IMR-90 (cell line): ENCODE measurements around the gene COL5A1. TPM values are rescaled to one million over a fixed set of nuclear protein-coding genes. Genes with fewer than 3 reads are reported as not detected.

Experiments used
- ATAC-seq: fragments of 200-7000 bp; cut with Tn5 transposase; 2 replicates; pipeline ENCODE4 v1.9.1; 2020; ENCODE audit warnings: low read depth, mild to moderate bottlenecking, moderate library complexity
- BruUV-seq: library from RNA; stranded (reverse); fragments of 400-500 nt; replicated peaks from 2 replicates; lab custom pipeline; 2021; lab: Mats Ljungman, UMichigan
- CTCF ChIA-PET: fragments of 300-600 bp; formaldehyde crosslinking; extraction: SDS; loops from one replicate; lab custom pipeline; 2021; ENCODE audit warnings: antibody characterized with exemption; lab: Yijun Ruan, JAX
- POLR2A ChIA-PET: fragments of 300-600 bp; sonication (Branson Sonifier 250); formaldehyde crosslinking; loops from one replicate; lab custom pipeline; 2022; ENCODE audit warnings: antibody characterized with exemption; ENCODE audit not compliant: unreplicated experiment; lab: Charles Lee
- DNase-seq: peaks from one replicate; pipeline ENCODE4 v3.0.0; 2013
- H2AFZ ChIP-seq: replicated peaks from 2 replicates; pipeline ENCODE3; 2013; ENCODE audit warnings: low read length, mild to moderate bottlenecking; ENCODE audit not compliant: poor library complexity
- H2AK5ac ChIP-seq: 2 replicates; pipeline ENCODE4 v1.6.1; 2013; ENCODE audit warnings: low read depth, low read length, inconsistent platforms
- H2AK9ac ChIP-seq: replicated peaks from 2 replicates; pipeline ENCODE3; 2013; ENCODE audit warnings: mild to moderate bottlenecking, low read depth, low read length, moderate library complexity; ENCODE audit not compliant: poor library complexity
- H2BK120ac ChIP-seq: 2 replicates; pipeline ENCODE4 v1.6.1; 2013; ENCODE audit warnings: low read depth, low read length, inconsistent platforms
- H2BK15ac ChIP-seq: 3 replicates; pipeline ENCODE4 v1.6.1; 2013; ENCODE audit warnings: low read depth, low read length, inconsistent platforms
- H2BK20ac ChIP-seq: 2 replicates; pipeline ENCODE4 v1.6.1; 2013; ENCODE audit warnings: low read depth, mild to moderate bottlenecking, inconsistent platforms, low read length, moderate library complexity
- H2BK5ac ChIP-seq: 2 replicates; pipeline ENCODE4 v1.6.1; 2013; ENCODE audit warnings: mild to moderate bottlenecking, low read depth, low read length, inconsistent platforms; ENCODE audit not compliant: poor library complexity, severe bottlenecking
- H3K14ac ChIP-seq: replicated peaks from 2 replicates; pipeline ENCODE4 v1.6.1; 2013; ENCODE audit warnings: low read depth, low read length, inconsistent platforms
- H3K18ac ChIP-seq: 2 replicates; pipeline ENCODE4 v1.6.1; 2013; ENCODE audit warnings: low read depth, low read length, control low read depth
- H3K23ac ChIP-seq: 2 replicates; pipeline ENCODE4 v1.6.1; 2013; ENCODE audit warnings: low read depth, low read length, inconsistent platforms
- H3K27ac ChIP-seq: 2 replicates; pipeline ENCODE4 v1.5.1; 2013; ENCODE audit warnings: mild to moderate bottlenecking, control low read depth, low read length; ENCODE audit not compliant: insufficient read depth
- H3K27me3 ChIP-seq: 2 replicates; pipeline ENCODE4 v1.6.1; 2013; ENCODE audit warnings: low read length; ENCODE audit not compliant: control insufficient read depth, insufficient read depth
- H3K36me3 ChIP-seq: 2 replicates; pipeline ENCODE4 v1.6.1; 2013; ENCODE audit warnings: low read length, mixed read lengths; ENCODE audit not compliant: control insufficient read depth, insufficient read depth
- H3K4ac ChIP-seq: 2 replicates; pipeline ENCODE4 v1.6.1; 2013; ENCODE audit warnings: low read depth, low read length, inconsistent platforms
- H3K4me1 ChIP-seq: 2 replicates; pipeline ENCODE4 v1.6.1; 2013; ENCODE audit warnings: low read length, mixed read lengths; ENCODE audit not compliant: control insufficient read depth, insufficient read depth
- H3K4me2 ChIP-seq: 2 replicates; pipeline ENCODE4 v1.6.1; 2013; ENCODE audit warnings: low read depth, mild to moderate bottlenecking, control low read depth, low read length, moderate library complexity
- H3K4me3 ChIP-seq: 2 replicates; pipeline ENCODE4 v1.5.1; 2013; ENCODE audit warnings: low read depth, mild to moderate bottlenecking, control low read depth, low read length, moderate library complexity; ENCODE audit not compliant: insufficient read depth
- H3K56ac ChIP-seq: 2 replicates; pipeline ENCODE4 v1.6.1; 2013; ENCODE audit warnings: low read length, inconsistent platforms; ENCODE audit not compliant: insufficient read depth; ENCODE audit errors: extremely low read depth
- H3K79me1 ChIP-seq, 2 experiments: 2 replicates each; pipeline ENCODE4 v1.6.1; 2013; ENCODE audit warnings: low read length in 2 of 2, inconsistent platforms in 1 of 2, low read depth in 1 of 2
- H3K9ac ChIP-seq: 2 replicates; pipeline ENCODE4 v1.6.1; 2013; ENCODE audit warnings: low read depth, low read length, control low read depth
- H3K9me1 ChIP-seq: 2 replicates; pipeline ENCODE4 v1.6.1; 2013; ENCODE audit warnings: low read length, inconsistent platforms; ENCODE audit not compliant: insufficient read depth
- H3K9me3 ChIP-seq: 2 replicates; pipeline ENCODE4 v1.6.1; 2013; ENCODE audit warnings: low read length; ENCODE audit not compliant: control insufficient read depth, insufficient read depth
- H4K20me1 ChIP-seq: 2 replicates; pipeline ENCODE4 v1.6.1; 2013; ENCODE audit warnings: low read length, inconsistent platforms; ENCODE audit not compliant: insufficient read depth
- H4K5ac ChIP-seq: 2 replicates; pipeline ENCODE4 v1.6.1; 2013; ENCODE audit warnings: mild to moderate bottlenecking, low read depth, low read length, control low read depth
- H4K8ac ChIP-seq, 2 experiments: 2 replicates each; pipeline ENCODE4 v1.6.1; 2013; ENCODE audit warnings: low read depth in 2 of 2, low read length in 2 of 2, control low read depth in 1 of 2, inconsistent platforms in 1 of 2
- H4K91ac ChIP-seq: 2 replicates; pipeline ENCODE4 v1.6.1; 2013; ENCODE audit warnings: low read depth, low read length, inconsistent platforms; ENCODE audit not compliant: insufficient read depth
- CTCF ChIP-seq: conservative IDR thresholded peaks from 2 replicates; pipeline ENCODE4 v1.5.1; 2012; ENCODE audit warnings: mild to moderate bottlenecking, low read depth, low read length, improper control_type of control experiment
- POLR2A ChIP-seq: IDR thresholded peaks from 2 replicates; pipeline ENCODE4 v1.6.1; 2012; ENCODE audit warnings: mild to moderate bottlenecking, low read depth, low read length
- RAD21 ChIP-seq: IDR thresholded peaks from 2 replicates; pipeline ENCODE4 v1.6.1; 2012; ENCODE audit warnings: low read length, improper control_type of control experiment
- SMC3 ChIP-seq: fragments of 150-350 bp; IDR thresholded peaks from 2 replicates; pipeline ENCODE4 v1.6.1; 2016; ENCODE audit warnings: low read depth, mild to moderate bottlenecking, antibody characterized with exemption, low read length, moderate library complexity
- WGBS, 2 experiments: methylation state at CpG; one replicate each; pipeline versions ENCODE4 v1.1.5 to v1.1.7; 2013; ENCODE audit warnings: missing lambda C conversion rate in 2 of 2; ENCODE audit not compliant: insufficient read length in 1 of 2; ENCODE audit errors: extremely low coverage in 2 of 2; 5-methylcytosine and 5-hydroxymethylcytosine counted together
- dilution Hi-C: fragments of 300-500 bp; cut with HindIII; formaldehyde crosslinking; loops from one replicate; pipeline ENCODE4 v1.14.3; 2018; ENCODE audit warnings: low sequenced_read_pairs; ENCODE audit not compliant: unreplicated experiment
- in situ Hi-C: fragments of 300-500 bp; cut with MboI; formaldehyde crosslinking; loops from 3 replicates; pipeline ENCODE4 v1.14.3; 2019; ENCODE audit warnings: low sequenced_read_pairs, inconsistent platforms, mixed read lengths
- intact Hi-C: fragments of 100-400 bp; cut with micrococcal nuclease; formaldehyde crosslinking; loops from 2 replicates; pipeline ENCODE4 v1.10.0; 2022
- polyA plus RNA-seq, 3 experiments: library from polyadenylated mRNA; depleted of rRNA; stranded (reverse); fragments of >200 nt; gene quantifications; 2 replicates each; pipeline ENCODE4 v1.2.3, GENCODE V29; 2012; ENCODE audit warnings: low replicate concordance in 1 of 3
- total RNA-seq: library from RNA; depleted of rRNA; stranded (reverse); fragments of >200 nt; gene quantifications from 2 replicates; pipeline ENCODE4 v1.2.3, GENCODE V29; 2012

Gene COL5A1
- total and polyA plus RNA-seq, 2 of the 4 experiments (the other 2 are of a cell fraction): 19.2 to 173 TPM

DNA sequence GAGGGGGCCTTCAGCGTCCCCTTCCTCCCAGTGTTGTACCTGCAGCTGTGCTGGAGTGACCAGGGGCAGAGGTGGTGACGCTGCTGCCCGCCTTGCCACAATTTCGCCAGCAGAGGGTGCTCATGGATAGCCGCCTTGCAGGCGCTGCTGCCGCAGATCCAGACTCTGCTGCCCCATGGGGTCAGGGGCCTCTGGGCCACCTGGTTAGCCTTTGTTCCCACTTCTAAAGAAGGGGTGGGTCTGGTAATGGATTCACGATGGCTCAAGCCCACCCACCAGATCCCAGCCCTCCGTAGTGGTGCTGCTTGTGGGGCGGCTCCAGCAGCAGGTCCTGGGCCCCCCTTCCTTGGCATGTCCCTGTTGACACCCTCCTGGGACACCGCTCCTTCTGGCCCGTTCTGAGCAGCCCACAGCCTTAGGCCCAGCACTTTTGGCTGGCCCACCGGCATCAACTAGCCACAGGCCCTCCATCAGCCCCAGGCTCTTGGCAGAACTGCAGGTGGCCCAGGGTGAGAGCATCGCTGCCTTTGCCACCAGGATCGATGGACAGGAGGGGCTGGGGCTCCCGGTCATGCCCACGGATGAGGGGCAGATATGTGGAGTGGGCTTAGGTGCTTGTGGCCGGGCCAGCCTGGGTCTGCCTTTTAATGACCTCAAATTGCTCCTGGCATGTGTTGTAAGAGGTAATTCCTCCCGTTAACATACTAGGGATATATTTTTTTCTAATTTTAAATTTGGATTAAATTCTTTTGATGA is 57.2 kb downstream of the COL5A1 start:
- no peak overlapping the region for H3K4ac ChIP-seq
- peak; percentile 75 for TF ChIP-seq RAD21
- no peak for TF ChIP-seq POLR2A
- peak; percentile 51 for TF ChIP-seq SMC3
- TF ChIP-seq CTCF: peak; percentile 69
- H2BK20ac ChIP-seq: no peak overlapping the region
- no peak overlapping the region for H3K56ac ChIP-seq
- H3K27me3 ChIP-seq: no peaks in the 10 kb centered on the region
- H3K23ac ChIP-seq: no peak overlapping the region
- no peak overlapping the region for H3K14ac ChIP-seq
- peaks cover 94% of the 10 kb centered on the region for H4K20me1 ChIP-seq
- DNase-seq: peak; percentile 36
- intact Hi-C loops: loop anchor here (1.0 kb wide), 1 partner anchor 249 kb away; no protein-coding TSS in a partner anchor
- H3K9me1 ChIP-seq: peaks cover 4% of the 10 kb centered on the region; the same call in 1 of the 2 replicates
- H4K8ac ChIP-seq: no peak overlapping the region
- H2AK5ac ChIP-seq: no peak overlapping the region
- H3K9me3 ChIP-seq: no peaks in the 10 kb centered on the region
- no peak overlapping the region for H2BK5ac ChIP-seq
- no peak overlapping the region for H4K91ac ChIP-seq
- H2AK9ac ChIP-seq: peak overlapping the region; percentile 81
- H3K4me1 ChIP-seq: peaks cover 7% of the 10 kb centered on the region
- H3K27ac ChIP-seq: no peak overlapping the region
- dilution Hi-C loops: no loop called here
- H3K4me3 ChIP-seq: no peak overlapping the region
- no peak overlapping the region for H4K5ac ChIP-seq
- 60% methylated on average over 8 of the region's 19 CpGs; no CpG with 5 or more reads in 1 of the 2 experiments for WGBS, 2 experiments
- peaks cover 35 to 89% of the 10 kb centered on the region in 2 experiments for H3K79me1 ChIP-seq
- H2BK15ac ChIP-seq: no peak overlapping the region
- CTCF ChIA-PET: interaction anchor here (0.7 kb wide), 1 partner anchor 40 kb away, joined by 3 read pairs; no protein-coding TSS in a partner anchor
- no peak overlapping the region for H2BK120ac ChIP-seq
- peak; percentile 77 for ATAC-seq
- in situ Hi-C loops: no loop called here
- peaks cover 50% of the 10 kb centered on the region for H3K36me3 ChIP-seq
- no peak overlapping the region for H3K9ac ChIP-seq
- H3K4me2 ChIP-seq: no peak overlapping the region
- peak overlapping the region; percentile 69 for H2AFZ ChIP-seq
- POLR2A ChIA-PET: no interaction called here
- no TSS peak for BruUV-seq
- H3K18ac ChIP-seq: no peak overlapping the region
